NCI-H2029 (cell line): ENCODE results near the gene HINT2.
A peak's percentile ranks its signal among the peaks of the same experiment; 100 is the strongest.

Source experiments
- DNase-seq: peaks from one replicate; lab custom pipeline; 2025; lab: John Stamatoyannopoulos, UW

The HINT2 gene

GRCh38 chr9:35840881-35841644 lies 26.2 kb upstream of the HINT2 start:
- no peak for DNase-seq

- DNase-seq: no peak
Observed at GRCh38 chr9:35839926-35840325, 25.1 kb upstream of the HINT2 start.

DNA sequence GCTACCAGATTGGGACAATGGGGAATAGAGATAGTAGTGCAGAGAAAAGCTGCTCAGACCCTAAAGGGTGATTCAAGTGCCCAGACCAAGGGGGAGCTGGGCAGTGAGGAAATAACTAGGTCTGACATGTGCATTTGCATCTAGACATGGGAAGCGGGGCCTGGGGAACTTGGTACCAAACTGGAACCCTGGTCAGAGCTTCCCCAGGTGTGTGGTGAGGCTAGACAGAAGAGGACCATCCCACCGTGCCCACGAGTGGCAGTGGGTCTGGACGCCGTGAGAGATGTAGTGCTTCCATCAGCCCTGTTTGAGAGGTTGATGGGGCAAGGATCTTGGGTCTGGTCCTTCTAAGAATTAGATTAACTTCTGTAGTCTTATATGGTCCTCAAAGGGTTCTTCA lies 21.8 kb upstream of the HINT2 start:
- no peak for DNase-seq

- no peak for DNase-seq
Observed at GRCh38 chr9:35835766-35836165, 20.9 kb upstream of the HINT2 start.

DNA sequence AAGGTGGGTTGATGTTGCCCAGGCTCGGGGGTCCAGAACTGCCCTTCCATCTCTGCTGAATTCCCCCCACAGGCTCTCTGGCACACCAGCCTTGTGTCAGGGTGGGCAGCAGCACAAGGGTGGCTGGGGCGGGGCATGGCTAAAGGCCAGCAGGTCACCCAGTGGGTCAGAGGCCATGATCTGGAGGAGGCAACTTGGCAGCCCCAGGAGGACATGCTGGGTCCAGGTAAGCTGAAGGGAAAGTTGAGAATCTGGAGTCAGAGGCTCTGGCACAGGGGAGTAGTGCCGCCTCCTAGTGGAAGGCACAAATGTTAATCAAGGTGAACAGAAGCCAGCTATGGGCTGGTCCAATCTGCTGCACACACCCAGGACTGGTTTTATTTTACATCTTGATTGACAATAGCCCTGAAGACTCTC lies 20.4 kb upstream of the HINT2 start:
- no peak for DNase-seq

DNA sequence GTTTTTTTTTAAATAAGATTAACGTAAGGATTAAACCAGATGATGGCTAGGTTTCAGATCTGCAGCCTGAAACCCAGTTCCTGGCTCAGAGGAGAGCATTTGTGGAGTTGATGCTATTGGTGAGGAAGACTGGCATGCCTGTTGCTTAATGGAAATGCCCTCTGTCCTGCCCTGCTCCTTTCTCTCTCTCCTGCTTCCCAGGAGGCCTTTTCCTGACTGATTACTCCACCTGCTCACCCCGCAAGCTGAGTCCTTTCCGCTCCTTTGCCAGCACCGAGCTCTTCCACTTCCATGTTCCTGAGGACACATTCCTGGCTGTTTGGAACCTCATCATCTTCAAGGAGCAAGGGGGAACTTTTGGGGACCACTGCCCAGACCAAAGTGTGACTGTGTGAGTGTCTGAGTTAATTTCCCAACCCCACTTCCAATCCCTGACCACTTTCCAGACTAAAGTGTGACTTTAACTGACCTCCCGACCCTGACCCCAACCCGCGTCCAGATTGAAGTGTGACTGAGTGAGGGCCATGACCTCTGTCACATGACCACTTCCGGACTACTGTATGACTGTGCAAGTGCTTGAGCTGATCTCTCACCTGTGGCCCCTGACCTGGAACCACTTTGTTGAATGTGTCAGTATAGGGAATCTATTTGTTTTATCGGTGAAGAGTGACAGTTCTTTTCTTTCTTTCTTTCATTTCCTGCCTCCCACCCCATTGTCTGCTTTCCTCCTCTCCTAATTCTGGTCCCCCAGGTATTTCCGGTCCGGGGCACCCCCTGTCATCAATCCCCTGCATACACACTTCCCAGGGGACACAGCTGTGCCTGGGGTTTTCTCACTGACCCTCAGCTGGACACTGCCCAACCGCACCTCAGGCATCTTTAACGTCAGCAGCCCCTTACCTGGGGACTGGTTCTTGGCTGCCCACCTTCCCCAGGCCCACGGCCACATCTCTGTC lies 19.7 kb upstream of the HINT2 start:
- DNase-seq: no peak

DNA sequence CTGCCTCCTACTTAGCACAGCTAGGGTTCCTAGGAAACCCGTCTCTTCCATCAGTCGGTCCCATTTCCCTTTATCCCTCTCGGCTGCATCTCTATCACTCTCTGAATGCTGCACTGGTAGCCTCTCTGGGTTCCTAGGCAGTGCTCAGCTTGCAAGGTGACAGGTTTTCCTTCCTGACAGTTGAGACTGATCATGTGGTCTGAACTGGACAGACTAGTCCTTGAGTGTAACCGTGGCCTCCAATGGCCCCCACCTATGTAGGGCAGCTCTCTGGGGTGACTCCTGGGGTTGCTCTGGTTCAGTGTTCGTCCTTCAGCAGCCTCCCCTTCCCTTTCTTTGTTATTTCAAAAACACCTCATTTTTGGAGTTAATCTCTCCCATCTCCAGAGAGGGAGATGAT lies 18.0 kb upstream of the HINT2 start:
- DNase-seq: no peak

DNA sequence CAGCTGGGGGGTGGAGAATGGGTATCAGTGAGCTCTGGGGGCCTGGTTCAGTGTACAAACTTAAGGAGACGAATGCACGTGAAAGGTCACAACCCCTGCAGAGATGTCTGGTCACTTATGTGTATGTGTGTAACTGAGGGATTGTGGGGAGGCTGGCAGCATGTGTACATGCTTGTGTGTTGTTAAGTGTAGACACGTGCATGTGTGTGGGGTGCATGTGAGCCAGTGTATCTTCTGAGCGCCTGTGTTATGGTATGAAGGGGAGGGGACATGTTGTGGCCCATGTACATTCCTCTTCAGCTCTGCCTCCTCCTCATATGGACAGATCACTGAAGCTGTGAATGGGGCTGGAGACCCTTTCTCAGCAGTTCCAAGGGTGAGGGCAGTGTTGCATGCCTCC lies 16.2 kb upstream of the HINT2 start:
- no peak for DNase-seq

- DNase-seq: no peak
Observed at GRCh38 chr9:35829764-35830096, 14.9 kb upstream of the HINT2 start.

GRCh38 chr9:35829084-35829763 lies 14.4 kb upstream of the HINT2 start, which contains the start of gene TMEM8B:
TSS of gene TMEM8B (plus strand) at chr9:35829228. CDS start at chr9:35829448, 220 bp downstream.
- DNase-seq: peak; percentile 91

- DNase-seq: no peak
Observed at GRCh38 chr9:35828716-35829083, 13.9 kb upstream of the HINT2 start, which contains the start of gene FAM221B. TSS of gene FAM221B (minus strand) at chr9:35828732. CDS start at chr9:35826161, 2,571 bp downstream.

GRCh38 chr9:35827486-35827885 lies 12.6 kb upstream of the HINT2 start:
- no peak for DNase-seq

DNA sequence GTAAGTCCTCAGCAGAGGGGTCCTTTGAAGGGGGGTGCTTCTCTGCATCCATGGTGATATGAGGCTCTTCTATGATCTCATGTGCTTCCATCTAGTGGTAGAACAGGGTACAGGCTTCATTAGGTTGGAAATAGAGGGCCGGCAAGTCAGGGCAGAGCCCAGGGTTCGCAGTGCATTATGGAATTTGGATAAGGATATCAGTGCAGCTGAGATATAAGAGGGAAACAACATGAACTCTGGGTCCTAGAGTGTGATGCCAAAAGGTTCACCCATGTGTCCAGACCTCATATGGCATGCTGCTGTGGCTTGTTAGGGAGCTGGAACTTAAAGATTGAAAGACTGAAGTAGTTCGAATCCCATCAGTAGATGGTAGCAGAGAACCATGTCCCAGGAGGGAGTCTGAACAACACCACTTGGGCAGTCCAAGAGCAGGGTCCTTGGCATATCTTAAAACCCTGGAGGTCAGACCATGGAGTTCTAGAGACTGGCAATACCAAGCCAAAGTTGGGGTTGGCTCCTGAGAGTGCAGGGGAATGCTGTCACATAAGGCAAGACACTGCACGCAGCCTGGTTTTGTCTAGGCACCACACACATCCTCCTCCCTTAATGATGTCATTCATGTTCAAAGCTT lies 11.3 kb upstream of the HINT2 start:
- DNase-seq: peak; percentile 30

GRCh38 chr9:35822926-35823325 lies 8.1 kb upstream of the HINT2 start:
- DNase-seq: no peak

GRCh38 chr9:35820076-35820475 lies 5.2 kb upstream of the HINT2 start:
- no peak for DNase-seq

- no peak for DNase-seq
Observed at GRCh38 chr9:35818341-35818740, 3.5 kb upstream of the HINT2 start.

DNA sequence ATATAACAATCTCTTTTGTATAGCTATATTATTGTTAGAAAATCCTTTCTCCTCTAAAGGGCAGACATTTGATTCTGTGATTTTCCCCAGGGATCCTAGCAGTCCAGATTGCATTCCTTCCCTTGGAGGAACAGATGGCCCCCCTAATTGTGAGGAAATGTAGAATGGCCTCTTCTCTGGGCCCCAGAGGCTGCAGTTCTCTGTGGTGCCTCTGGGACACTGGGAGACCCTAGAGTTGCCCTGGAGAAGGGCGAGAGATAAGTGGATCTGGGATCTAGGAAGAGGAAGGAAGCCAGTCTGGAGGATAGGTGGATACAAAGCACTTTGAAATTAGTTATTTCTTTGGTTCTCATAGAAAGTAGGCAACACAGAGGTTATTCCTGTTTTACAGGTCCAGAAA lies 1.9 kb upstream of the HINT2 start:
- no peak for DNase-seq

DNA sequence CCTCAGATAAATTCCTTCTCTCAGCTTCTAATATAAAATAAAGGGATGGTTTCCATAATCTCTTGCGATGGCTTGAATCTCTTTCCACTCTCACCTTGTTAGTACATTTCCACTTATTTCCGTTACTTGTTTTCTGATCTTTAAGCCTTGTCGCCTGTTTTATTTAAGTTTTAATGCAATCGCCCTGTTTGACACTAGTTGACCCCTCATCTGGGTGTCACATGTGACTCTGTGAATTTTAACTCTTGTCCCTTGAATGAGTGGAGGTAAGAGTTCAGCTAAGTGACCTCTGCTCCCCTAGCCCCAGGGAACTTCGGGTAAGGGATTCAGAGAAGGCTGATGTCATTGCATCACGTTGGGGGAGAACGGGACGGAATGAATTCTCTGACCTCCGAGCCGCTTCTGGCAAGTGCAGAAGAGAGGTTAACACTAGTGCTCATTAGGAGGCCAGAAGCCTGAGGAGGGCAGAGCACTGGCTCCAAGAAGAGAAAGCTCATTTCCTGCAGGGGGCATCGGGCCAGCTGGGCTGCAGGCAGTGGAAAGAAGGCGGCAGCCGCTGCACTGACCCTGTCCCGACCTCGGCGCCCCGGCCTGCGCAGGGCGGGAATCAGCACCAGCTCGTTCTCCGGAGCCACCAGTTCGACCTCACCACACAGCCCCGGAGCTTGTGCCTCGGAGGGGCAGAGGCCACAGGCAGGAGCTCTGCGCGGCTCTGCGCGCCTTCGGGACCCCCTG lies 569 bp downstream of the HINT2 start:
- DNase-seq: peak; percentile 48

DNA sequence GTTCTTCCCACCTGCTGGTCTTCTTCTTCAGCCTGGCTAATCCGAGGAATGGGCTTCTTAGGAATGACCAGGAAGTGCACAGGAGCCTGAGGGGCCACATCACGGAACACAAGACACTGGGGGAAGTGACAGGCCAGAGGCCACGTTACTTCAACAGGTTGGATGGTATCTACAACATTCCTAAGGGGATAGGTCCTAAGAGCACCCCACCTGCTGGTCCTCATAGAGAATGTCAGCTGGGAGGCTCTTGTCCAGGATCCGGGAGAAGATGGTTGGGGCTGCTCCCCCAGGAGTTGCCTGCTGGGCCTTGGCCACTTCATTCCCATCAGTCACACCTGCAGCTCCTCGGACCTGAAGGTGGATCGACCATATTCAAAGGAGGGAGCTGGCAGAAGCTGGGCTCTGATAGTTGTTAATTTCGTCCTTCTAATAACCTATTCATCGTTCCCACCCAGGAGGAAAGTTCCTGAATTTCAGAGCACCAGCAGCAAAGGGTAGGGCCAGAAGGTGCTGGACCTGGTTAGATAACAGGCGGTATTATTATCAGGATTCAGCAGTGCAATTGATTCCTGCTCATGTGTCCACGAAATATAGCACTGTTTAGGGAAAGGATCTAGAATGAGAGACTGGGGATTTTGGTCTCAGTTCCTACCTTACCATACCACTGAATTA lies 1.3 kb downstream of the HINT2 start:
- no peak for DNase-seq

- peak; percentile 99 for DNase-seq
Observed at GRCh38 chr9:35812025-35812602, 2.7 kb downstream of the HINT2 start, which contains the start of gene SPAG8. TSS of gene SPAG8 (minus strand) at chr9:35812262. CDS start at chr9:35812147, 115 bp downstream.
